ENCODE measurements around the gene ACTR6. TPM values are rescaled to one million over a fixed set of nuclear protein-coding genes. Genes with fewer than 3 reads are reported as not detected.
"Not testable (repeated sequence)": the region's sequence is repeated elsewhere in the genome, so short reads cannot be mapped to it uniquely, and the experiment has no call there.

ACTR6 gene
- total RNA-seq, 1 donor from 2014 or later: 23.5 TPM

- DNase-seq: no peak
- Mint-ChIP-seq H3K27me3 (no peaks in the 10 kb centered on the region), H3K9me3 (no peaks in the 10 kb centered on the region), H3K36me3 (ENCODE audit: low read depth) (peaks cover 37% of the 10 kb centered on the region), H3K27ac (no peak overlapping the region), H3K4me1 (no peaks in the 10 kb centered on the region), H3K4me3 (no peak overlapping the region)
- CTCF ChIA-PET: no interaction called here
- no peak for ATAC-seq (ENCODE audit: low read depth)
- POLR2A ChIA-PET: no interaction called here
- no peak for TF ChIP-seq CTCF (IDR thresholded peaks at IDR 0.05)
- intact Hi-C loops (cut with micrococcal nuclease): no loop called here
Measured at GRCh38 chr12:100225491-100225890, 24.9 kb downstream of the ACTR6 start.

- H3K9me3 Mint-ChIP-seq: no peaks in the 10 kb centered on the region
- ATAC-seq (ENCODE audit: low read depth) (no peak), DNase-seq (no peak)
- TF ChIP-seq CTCF (IDR thresholded peaks at IDR 0.05): no peak
- intact Hi-C loops (cut with micrococcal nuclease): no loop called here
- ChIA-PET POLR2A (no interaction called here), CTCF (no interaction called here)
- H3K4me3 Mint-ChIP-seq: no peak overlapping the region
- no peak overlapping the region for H3K27ac Mint-ChIP-seq
- H3K27me3 Mint-ChIP-seq: no peaks in the 10 kb centered on the region
- peaks cover 12% of the 10 kb centered on the region for H3K36me3 Mint-ChIP-seq (ENCODE audit: low read depth)
- H3K4me1 Mint-ChIP-seq: no peaks in the 10 kb centered on the region
Measured at GRCh38 chr12:100229036-100229635, 28.5 kb downstream of the ACTR6 start.

- ChIA-PET CTCF (no interaction called here), POLR2A (no interaction called here)
- Mint-ChIP-seq H3K4me3 (no peak overlapping the region), H3K27ac (no peak overlapping the region), H3K4me1 (no peaks in the 10 kb centered on the region), H3K9me3 (no peaks in the 10 kb centered on the region), H3K27me3 (no peaks in the 10 kb centered on the region), H3K36me3 (ENCODE audit: low read depth) (peaks cover 6% of the 10 kb centered on the region)
- intact Hi-C loops (cut with micrococcal nuclease): loop anchor here (5.0 kb wide), 1 partner anchor 177 kb away; no protein-coding TSS in a partner anchor
- no peak for DNase-seq
- no peak for ATAC-seq (ENCODE audit: low read depth)
- no peak for TF ChIP-seq CTCF (IDR thresholded peaks at IDR 0.05)
Measured at GRCh38 chr12:100229876-100230275, 29.3 kb downstream of the ACTR6 start.

- H3K9me3 Mint-ChIP-seq; POLR2A ChIA-PET; ATAC-seq (ENCODE audit: low read depth); H3K27ac Mint-ChIP-seq; H3K27me3 Mint-ChIP-seq; H3K36me3 Mint-ChIP-seq (ENCODE audit: low read depth); DNase-seq; CTCF ChIA-PET; H3K4me3 Mint-ChIP-seq; H3K4me1 Mint-ChIP-seq: not testable (repeated sequence)
- intact Hi-C loops (cut with micrococcal nuclease): loop anchor here (5.0 kb wide), 1 partner anchor 175 kb away; no protein-coding TSS in a partner anchor
Measured at GRCh38 chr12:100231873-100232272, 31.3 kb downstream of the ACTR6 start.

- no peak for ATAC-seq (ENCODE audit: low read depth)
- Mint-ChIP-seq H3K9me3 (no peaks in the 10 kb centered on the region), H3K4me3 (no peak overlapping the region), H3K27ac (no peak overlapping the region), H3K36me3 (ENCODE audit: low read depth) (no peaks in the 10 kb centered on the region), H3K27me3 (no peaks in the 10 kb centered on the region), H3K4me1 (no peaks in the 10 kb centered on the region)
- intact Hi-C loops (cut with micrococcal nuclease): loop anchor here (1.0 to 5.0 kb wide), 4 partner anchors 173 to 1089 kb away; no protein-coding TSS in a partner anchor
- no peak for TF ChIP-seq CTCF (IDR thresholded peaks at IDR 0.05)
- ChIA-PET POLR2A (no interaction called here), CTCF (interaction anchor here (1.2 to 2.8 kb wide), 2 partner anchors 321 to 438 kb away, joined by 6 to 16 read pairs; no protein-coding TSS in a partner anchor)
- no peak for DNase-seq
Measured at GRCh38 chr12:100234166-100234565, 33.6 kb downstream of the ACTR6 start.

Data from activated B cell treated with CpG ODN at 0.5 μM for 24 hours (primary cell).